Pons (tissue), 1 donor: ENCODE results near the gene LTB4R.

Experiments used
- DNase-seq: peaks from one replicate; pipeline ENCODE4 v3.0.0-alpha.2; 2016; ENCODE audit warnings: low spot score

The LTB4R gene

GRCh38 chr14:24279301-24280186 lies 31.8 kb upstream of the LTB4R start:
- DNase-seq: peak; percentile 70

DNA sequence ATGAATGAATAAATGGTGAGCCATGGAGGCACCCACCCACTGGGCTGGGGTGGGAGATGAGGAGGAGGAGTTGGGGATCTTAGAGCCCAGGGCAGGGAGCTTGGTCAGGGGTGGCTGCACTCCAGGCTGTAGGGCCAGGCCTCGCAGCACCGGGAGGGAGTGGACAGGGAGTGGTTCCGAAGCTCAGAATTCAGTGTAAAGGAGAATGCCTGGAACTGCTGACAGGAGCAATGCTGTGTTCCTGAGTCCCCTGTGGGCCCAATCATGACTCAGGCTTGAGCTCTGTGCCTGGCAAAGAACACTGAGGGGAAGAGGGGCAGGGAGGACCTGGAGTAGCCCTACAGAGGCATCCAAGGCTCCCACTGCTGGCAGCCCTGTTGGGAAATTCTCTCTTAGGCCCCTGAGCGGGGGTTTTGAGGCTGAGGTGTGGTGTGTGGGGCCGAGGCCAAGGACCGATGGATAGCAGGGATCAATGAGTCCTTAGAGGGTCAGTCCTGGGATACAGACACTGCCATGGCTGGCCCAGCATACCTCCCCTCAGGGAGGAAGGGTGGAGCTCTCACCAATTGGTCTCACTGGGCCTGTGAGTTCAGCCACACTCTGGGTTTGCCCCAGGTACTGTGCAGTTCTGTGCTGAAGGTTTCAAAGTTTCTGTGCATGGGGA lies 30.4 kb upstream of the LTB4R start:
- DNase-seq: no peak

DNA sequence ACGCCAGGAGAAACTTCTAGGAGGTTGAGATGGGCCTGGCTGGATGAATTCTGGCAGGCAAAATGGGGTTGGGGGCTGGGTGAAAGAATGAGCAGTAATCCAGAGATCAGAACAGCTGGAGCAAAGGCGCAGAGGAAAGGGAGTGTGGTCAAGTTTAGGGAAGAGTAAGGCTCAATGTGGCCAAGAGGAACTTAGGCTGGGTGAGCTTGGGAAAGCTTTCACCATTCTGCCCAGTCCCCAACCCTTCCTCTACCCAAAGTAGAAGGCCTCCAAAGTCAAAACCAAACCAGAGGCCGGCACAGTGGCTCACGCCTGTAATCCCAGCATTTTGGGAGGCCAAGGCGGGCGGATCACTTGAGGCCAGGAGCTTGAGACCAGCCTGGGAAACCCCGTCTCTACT lies 29.7 kb upstream of the LTB4R start:
- no peak for DNase-seq

DNA sequence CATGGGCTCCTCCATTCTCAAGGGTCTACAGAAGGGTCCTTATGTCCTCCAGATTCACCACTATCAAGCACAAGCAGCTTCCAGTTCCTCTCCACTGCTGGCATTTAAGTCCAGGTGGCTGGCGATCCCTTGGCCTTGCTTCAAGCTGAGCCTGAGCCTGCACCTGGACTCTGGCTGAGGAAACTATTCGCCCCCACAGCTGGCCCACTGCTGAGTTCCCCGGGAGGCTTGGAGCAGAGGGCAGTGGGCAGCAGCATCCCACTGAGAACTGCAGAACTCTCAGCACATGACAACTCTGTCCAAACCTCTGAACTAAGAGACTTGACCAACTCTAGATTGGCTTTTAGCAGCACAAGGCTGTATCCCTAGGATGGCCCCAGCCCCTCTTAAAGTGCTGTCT lies 28.6 kb upstream of the LTB4R start:
- no peak for DNase-seq

GRCh38 chr14:24283796-24284460 lies 27.4 kb upstream of the LTB4R start:
- no peak for DNase-seq

DNA sequence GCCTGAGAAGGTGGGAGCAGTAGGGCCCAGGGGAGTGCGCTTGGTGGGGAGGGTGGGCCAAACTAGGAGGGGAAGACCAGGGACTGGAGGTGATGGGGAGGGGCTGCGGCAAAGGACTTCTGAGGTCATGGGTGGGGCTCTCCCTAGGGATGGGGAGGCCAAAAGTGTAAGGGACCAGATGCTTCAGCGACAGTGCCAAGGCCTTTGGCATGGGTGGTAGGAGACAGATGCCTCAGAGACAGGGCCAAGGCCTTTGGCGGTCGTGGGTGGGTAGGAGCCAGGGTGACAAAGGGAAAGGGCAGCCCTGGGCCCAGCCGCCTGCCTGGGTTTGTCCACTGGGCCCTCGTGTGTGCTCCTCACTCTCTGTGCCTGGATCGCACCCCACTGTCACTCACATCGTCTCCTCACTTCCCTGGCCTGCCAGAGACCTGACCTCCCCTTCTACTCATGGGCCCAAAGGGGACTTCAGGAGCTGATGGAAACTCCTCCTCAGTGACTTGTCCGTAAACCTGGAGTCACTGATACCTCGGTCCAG lies 26.7 kb upstream of the LTB4R start:
- no peak for DNase-seq

DNA sequence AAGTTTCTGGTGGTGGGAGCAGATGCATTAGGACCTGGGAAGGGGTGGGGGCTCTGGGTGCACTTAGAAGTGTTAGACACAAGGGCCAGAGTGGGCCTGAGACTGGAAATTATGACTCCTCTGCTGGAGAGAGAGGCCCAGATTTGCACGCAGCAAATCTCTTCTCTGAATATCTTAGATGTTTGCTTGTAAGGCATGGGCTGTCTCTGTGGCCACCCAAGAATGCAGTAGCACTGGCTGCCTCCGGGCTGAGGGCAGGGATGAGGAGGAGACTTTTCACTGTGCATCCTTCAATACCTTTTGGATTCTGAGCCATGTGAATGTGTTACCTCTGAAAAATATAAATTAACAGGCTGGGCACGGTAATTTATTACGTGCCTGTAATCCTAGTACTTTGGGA lies 26.0 kb upstream of the LTB4R start:
- no peak for DNase-seq

DNA sequence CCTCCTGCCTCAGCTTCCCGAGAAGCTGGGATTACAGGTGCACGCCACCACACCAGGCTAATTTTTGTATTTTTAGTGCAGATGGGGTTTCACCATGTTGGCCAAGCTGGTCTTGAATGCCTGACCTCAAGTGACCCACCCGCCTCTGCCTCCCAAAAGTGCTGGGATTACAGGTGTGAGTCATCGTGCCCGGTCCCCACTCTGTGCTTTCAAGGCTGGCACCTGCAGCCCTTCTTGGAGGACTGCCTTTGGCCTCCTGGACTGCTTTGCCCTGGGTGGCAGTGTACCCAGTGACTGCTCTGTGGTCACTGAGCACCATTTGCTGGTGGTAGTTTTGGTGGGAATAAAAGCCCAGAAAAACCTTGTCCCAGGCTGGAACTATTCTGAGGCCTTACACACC lies 24.3 kb upstream of the LTB4R start:
- DNase-seq: no peak

DNA sequence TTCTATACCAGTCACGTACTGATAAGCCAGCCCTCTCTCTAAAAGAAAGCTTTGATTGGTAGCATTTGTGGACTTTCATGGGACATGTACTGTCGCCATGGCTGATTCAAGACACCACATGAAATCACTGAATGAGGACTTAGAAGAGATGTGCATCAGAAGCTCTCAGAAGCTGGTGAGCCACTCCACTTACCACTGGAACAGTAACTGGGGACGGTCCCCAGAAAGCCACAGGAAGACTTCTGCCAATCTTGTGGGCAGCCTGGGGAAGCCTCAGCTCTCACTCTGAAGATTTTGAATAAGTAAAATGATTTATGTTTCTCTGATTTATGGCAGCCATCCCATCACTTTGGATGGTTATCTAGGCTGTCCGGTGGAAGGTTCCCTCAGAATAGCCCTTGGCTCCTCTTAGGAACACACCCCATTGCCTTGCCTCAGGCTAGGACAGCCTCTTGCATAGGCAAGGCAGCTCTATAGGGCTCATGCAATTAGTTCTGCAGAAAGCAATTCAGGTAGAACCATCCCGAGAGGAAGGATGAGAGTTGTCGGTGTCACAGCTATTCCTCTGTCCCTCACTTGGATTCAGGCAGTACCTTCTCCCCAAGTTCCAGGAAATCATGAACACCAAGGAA lies 21.5 kb upstream of the LTB4R start:
- DNase-seq: no peak

GRCh38 chr14:24290746-24291145 lies 20.6 kb upstream of the LTB4R start:
- no peak for DNase-seq

- DNase-seq: no peak
Observed at GRCh38 chr14:24291446-24292117, 19.7 kb upstream of the LTB4R start.

GRCh38 chr14:24292118-24292807 lies 19.0 kb upstream of the LTB4R start:
- no peak for DNase-seq

DNA sequence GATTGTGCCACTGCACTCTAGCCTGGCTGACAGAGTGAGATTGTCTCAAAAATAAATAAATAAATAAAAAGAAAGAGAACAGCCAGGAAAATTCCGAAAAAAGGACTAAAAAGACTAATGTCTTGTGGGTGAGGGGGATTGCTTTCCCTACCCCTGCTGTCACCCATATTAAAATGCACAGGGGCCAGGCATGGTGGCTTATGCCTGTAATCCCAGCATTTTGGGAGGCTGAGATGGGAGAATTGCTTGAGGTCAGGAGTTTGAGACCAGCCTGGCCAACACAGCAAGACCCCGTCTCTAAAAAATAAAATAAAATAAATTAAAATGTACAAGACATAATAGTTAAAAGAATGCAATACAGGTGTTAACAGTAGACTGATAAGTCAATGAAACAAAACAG lies 17.8 kb upstream of the LTB4R start:
- DNase-seq: no peak

DNA sequence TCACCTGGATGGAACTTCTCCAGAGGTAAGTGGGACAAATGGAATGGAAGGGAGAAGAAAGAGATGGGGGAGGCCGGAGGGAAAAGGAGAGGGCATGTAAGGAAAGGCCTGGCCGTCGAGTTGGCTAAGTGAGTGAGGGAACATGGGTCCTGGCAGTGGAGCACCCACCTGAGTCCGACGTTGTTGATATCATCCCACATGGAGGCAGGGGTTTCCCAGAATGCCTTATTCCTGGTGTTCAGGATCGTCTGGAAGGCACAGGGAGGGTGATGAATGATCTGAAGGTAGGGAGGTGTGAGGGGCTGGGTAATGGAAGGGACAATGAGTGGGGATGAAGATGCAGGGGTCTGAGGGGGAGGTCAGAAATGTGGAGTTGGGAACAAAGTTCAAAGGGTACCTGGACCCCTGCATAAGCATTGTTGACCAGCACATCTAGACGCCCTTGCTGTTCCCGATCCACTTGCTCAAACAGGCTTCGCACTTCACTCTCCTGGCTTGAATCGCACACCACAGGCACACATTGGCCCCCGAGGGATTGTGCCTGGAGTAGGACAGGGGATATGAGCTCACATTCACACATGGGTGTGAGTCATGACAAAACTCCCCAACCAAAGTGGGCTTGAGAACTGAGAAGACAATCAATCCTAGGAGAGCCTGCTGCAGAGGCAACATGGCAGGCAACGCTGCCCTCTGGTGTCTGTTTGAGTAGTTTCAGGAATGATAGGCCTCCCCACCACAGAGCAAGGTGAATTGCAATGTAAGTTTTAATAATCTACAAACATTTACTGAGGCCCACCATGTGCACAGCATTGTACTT lies 14.8 kb upstream of the LTB4R start:
- peak; percentile 77 for DNase-seq

DNA sequence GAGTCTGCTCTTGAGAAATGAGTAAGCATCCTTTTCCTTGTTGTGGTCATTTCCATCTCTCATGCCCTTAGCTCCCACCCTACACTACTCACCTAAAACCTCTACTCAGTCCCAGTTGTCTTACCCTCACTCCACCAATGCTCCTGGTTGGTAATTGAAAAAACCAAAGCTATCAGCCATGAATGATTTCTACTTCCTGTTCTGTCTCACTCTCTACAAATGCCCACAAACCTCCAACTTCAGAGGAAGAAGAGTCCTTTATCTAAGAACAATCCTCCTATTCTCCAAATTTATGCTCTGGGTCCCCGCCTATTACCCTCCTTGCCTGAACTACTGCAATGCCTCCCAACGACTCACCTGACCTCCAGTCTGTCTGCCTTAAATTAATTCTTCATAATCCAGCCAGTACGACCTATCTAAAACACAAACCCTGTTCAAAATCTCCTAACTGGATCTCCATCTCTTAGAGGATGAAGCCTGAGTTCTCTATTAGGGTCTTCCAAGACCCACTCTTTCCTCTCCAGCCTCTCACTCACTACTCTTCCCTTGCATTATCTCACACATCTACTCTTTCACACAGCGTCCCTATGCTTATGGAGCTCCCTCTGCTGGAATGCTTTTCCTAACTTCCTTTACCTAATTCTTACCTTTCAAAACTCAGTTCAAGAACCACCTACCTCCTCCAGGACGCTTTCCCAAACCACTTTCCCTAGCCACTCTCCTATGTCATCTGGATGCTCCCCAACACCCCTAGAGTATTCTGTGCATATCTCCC lies 13.9 kb upstream of the LTB4R start:
- peak; percentile 40 for DNase-seq

- peak; percentile 29 for DNase-seq
Observed at GRCh38 chr14:24298892-24299254, 12.4 kb upstream of the LTB4R start.

DNA sequence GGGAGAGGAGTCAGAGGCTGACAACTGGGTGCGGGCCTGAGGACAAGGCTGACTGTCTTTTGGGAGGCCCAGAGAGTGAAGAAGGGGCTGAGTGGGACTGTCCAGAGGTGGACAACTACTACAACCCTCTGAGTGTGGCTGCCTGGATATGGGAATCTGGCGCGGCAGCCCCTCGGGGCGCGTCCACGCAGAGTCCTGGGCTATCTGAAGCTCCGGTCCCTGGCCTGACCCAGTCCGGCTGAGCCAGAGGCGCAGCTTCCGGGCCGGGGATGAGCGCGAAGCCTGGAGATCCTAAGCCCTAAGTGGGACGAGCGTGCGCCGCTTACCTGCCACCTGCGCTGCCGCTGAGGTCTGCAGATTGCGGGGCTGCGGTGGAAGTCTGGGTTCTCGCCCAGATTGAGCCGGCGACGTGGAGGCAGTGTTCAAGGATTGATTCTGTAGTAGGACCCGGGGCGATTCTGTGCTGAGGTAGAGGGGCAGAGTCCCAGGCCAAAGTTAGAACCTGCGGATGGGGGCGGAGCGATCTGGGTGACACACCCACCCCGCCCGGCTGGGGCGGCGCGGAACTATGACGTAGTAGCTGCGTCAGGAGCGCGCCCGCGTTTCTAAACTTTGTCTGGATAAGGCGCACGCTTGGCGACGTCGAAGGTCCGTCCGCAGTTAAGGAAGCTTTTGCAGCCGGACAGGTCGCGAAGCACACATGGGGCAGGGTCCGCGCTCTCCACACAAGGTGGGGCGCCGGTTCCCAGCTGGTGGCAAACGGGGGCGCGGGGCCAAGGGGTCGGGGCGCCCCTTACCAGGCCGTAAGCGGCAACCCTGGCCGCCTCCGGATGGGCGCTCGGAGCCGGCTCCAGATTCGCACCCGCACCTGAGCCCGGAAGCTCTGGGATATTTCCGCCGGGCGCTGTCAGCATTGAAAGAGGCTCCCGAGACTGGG lies 11.8 kb upstream of the LTB4R start, which contains the start of the genes DHRS1 and NOP9:
DHRS1 (minus strand) TSS at position 526 of the 937 bp plus-strand sequence. CDS start 674 bp downstream, outside the sequence.
NOP9 (plus strand) TSS at position 596 of the 937 bp plus-strand sequence; CDS start at position 701, 105 bp downstream.
- DNase-seq: peak; percentile 83
